Astrocyte of the cerebellum (primary cell): Measurements from ENCODE around the gene SKIC8.

Experiments used
- DNase-seq: peaks from one replicate; pipeline ENCODE4 v3.0.0-alpha.2; 2011; ENCODE audit warnings: low read depth
- H3K4me3 ChIP-seq: 2 replicates; pipeline ENCODE4 v1.5.1; 2011; ENCODE audit warnings: mild to moderate bottlenecking, low read depth, low read length, moderate library complexity
- CTCF ChIP-seq: IDR thresholded peaks from 2 replicates; pipeline ENCODE4 v1.5.1; 2012; ENCODE audit warnings: low read length, low read depth, moderate library complexity, mild to moderate bottlenecking; ENCODE audit errors: missing control alignments
- in situ Hi-C: cut with HindIII; loops from 2 replicates; pipeline ENCODE4 v1.10.0; 2017; ENCODE audit warnings: low sequenced_read_pairs

SKIC8 gene

GRCh38 chr15:78329625-78330024 is 30.2 kb upstream of the SKIC8 start:
- in situ Hi-C loops: loop anchor here (5.0 kb wide), 1 partner anchor 78 kb away; no protein-coding TSS in a partner anchor
- no peak for DNase-seq
- TF ChIP-seq CTCF: no peak

GRCh38 chr15:78327466-78327865 is 28.1 kb upstream of the SKIC8 start:
- no peak overlapping the region for H3K4me3 ChIP-seq
- TF ChIP-seq CTCF: no peak
- no peak for DNase-seq
- in situ Hi-C loops: no loop called here

More at GRCh38 chr15:78329625-78330024, 30.2 kb upstream of the SKIC8 start:
- H3K4me3 ChIP-seq: no peak overlapping the region

GRCh38 chr15:78325092-78325843 is 25.9 kb upstream of the SKIC8 start:
- in situ Hi-C loops: no loop called here
- no peak for TF ChIP-seq CTCF
- no peak overlapping the region for H3K4me3 ChIP-seq
- peak; percentile 42 for DNase-seq

- H3K4me3 ChIP-seq: no peak overlapping the region
- DNase-seq: no peak
- in situ Hi-C loops: no loop called here
Measured at GRCh38 chr15:78324144-78324543, 24.7 kb upstream of the SKIC8 start.

GRCh38 chr15:78323693-78324092 is 24.3 kb upstream of the SKIC8 start:
- in situ Hi-C loops: no loop called here
- no peak for TF ChIP-seq CTCF
- no peak for DNase-seq
- no peak overlapping the region for H3K4me3 ChIP-seq

More at GRCh38 chr15:78324144-78324543, 24.7 kb upstream of the SKIC8 start:
- no peak for TF ChIP-seq CTCF

- no peak for DNase-seq
- H3K4me3 ChIP-seq: no peak overlapping the region
- in situ Hi-C loops: no loop called here
- TF ChIP-seq CTCF: no peak
Measured at GRCh38 chr15:78322724-78323521, 23.5 kb upstream of the SKIC8 start.
